CD14-positive monocyte (primary cell): ENCODE results near the gene CD79B. TPM values are rescaled to one million over a fixed set of nuclear protein-coding genes. Genes with fewer than 3 reads are reported as not detected.

Experiments
- DNase-seq, 3 donors: peaks; one replicate each; pipeline ENCODE4 v3.0.0-alpha.2; 2011 to 2022
- H2AFZ ChIP-seq: 2 replicates; pipeline ENCODE4 v1.6.0; 2012; ENCODE audit warnings: mild to moderate bottlenecking, low read depth, low read length, inconsistent platforms; ENCODE audit not compliant: insufficient read depth, poor library complexity, severe bottlenecking
- H3K27ac ChIP-seq, 2 donors: 1 replicate in 1 of 2; 2 replicates in 1 of 2; pipeline ENCODE4 v1.5.1; 2012 to 2013; ENCODE audit warnings: low read length in 2 of 2, control low read depth in 1 of 2, inconsistent platforms in 1 of 2, low read depth in 1 of 2, mild to moderate bottlenecking in 1 of 2
- H3K27me3 ChIP-seq, 2 donors: one replicate each; pipeline versions ENCODE4 v1.6.0 to v1.6.1; 2011 to 2013; ENCODE audit warnings: low read length in 2 of 2; ENCODE audit not compliant: control insufficient read depth in 2 of 2, insufficient read depth in 2 of 2
- H3K36me3 ChIP-seq, 2 donors: replicated peaks in 1 of 2; 1 replicate in 1 of 2; 2 replicates in 1 of 2; pipeline versions ENCODE4 v1.5.1 to v1.6.1; 2012 to 2013; ENCODE audit warnings: low read length in 2 of 2, control low read depth in 1 of 2, inconsistent platforms in 1 of 2, mild to moderate bottlenecking in 1 of 2; ENCODE audit not compliant: insufficient read depth in 2 of 2, control insufficient read depth in 1 of 2
- H3K4me1 ChIP-seq, 2 donors: 1 replicate in 1 of 2; 2 replicates in 1 of 2; pipeline versions ENCODE4 v1.5.1 to v1.6.1; 2012 to 2013; ENCODE audit warnings: low read length in 2 of 2, control low read depth in 1 of 2, inconsistent platforms in 1 of 2, mild to moderate bottlenecking in 1 of 2, moderate library complexity in 1 of 2; ENCODE audit not compliant: insufficient read depth in 2 of 2, control insufficient read depth in 1 of 2
- H3K4me2 ChIP-seq: replicated peaks from 2 replicates; pipeline ENCODE3; 2012; ENCODE audit warnings: low read length, moderate library complexity, mild to moderate bottlenecking; ENCODE audit not compliant: poor library complexity, severe bottlenecking; ENCODE audit errors: extremely low read depth
- H3K4me3 ChIP-seq, 3 experiments: fragments of 200-600 bp in 1 of 3; sonication (generic) in 1 of 3; replicated peaks in 1 of 3; 1 replicate in 2 of 3; 2 replicates in 1 of 3; pipeline ENCODE4 v1.5.1; 2011 to 2013; ENCODE audit warnings: low read length in 3 of 3, mild to moderate bottlenecking in 3 of 3, control low read depth in 2 of 3, low read depth in 2 of 3, inconsistent platforms in 1 of 3, moderate library complexity in 1 of 3
- H3K79me2 ChIP-seq: 2 replicates; pipeline ENCODE4 v1.6.0; 2012; ENCODE audit warnings: mild to moderate bottlenecking, control low read depth, inconsistent platforms, low read length, moderate library complexity; ENCODE audit not compliant: insufficient read depth
- H3K9ac ChIP-seq: 2 replicates; pipeline ENCODE4 v1.6.0; 2017; ENCODE audit warnings: low read length, mild to moderate bottlenecking; ENCODE audit not compliant: insufficient read depth, poor library complexity, severe bottlenecking
- H3K9me3 ChIP-seq, 2 donors: replicated peaks in 1 of 2; 1 replicate in 1 of 2; 2 replicates in 1 of 2; pipeline versions ENCODE4 v1.5.1 to v1.6.1; 2012 to 2013; ENCODE audit warnings: low read length in 2 of 2, control low read depth in 1 of 2; ENCODE audit not compliant: control insufficient read depth in 1 of 2, insufficient read depth in 1 of 2
- H4K20me1 ChIP-seq: 2 replicates; pipeline ENCODE4 v1.6.0; 2012; ENCODE audit warnings: mild to moderate bottlenecking, low read length, control low read depth, moderate library complexity; ENCODE audit not compliant: insufficient read depth
- H3K27ac Mint-ChIP-seq, 7 donors: one replicate each; pipeline ENCODE4 v1.8.0; 2020; ENCODE audit warnings: mild to moderate bottlenecking in 7 of 7, mixed read lengths in 7 of 7, moderate library complexity in 6 of 7, inconsistent platforms in 2 of 7
- H3K27me3 Mint-ChIP-seq, 3 donors: one replicate each; pipeline ENCODE4 v1.8.0; 2021 to 2022; ENCODE audit warnings: low read depth in 3 of 3, mild to moderate bottlenecking in 3 of 3, mixed read lengths in 3 of 3, moderate library complexity in 3 of 3, inconsistent platforms in 1 of 3
- H3K36me3 Mint-ChIP-seq, 2 donors: one replicate each; pipeline ENCODE4 v1.8.0; 2020; ENCODE audit warnings: mixed read lengths in 2 of 2, inconsistent platforms in 1 of 2, mild to moderate bottlenecking in 1 of 2
- H3K4me1 Mint-ChIP-seq: one replicate; pipeline ENCODE4 v1.8.0; 2020; ENCODE audit warnings: mild to moderate bottlenecking, mixed read lengths
- H3K4me3 Mint-ChIP-seq, 2 donors: one replicate each; pipeline ENCODE4 v1.8.0; 2020; ENCODE audit warnings: mild to moderate bottlenecking in 2 of 2, mixed read lengths in 2 of 2, moderate library complexity in 1 of 2
- H3K9me3 Mint-ChIP-seq, 7 donors: one replicate each; pipeline ENCODE4 v1.8.0; 2020 to 2022; ENCODE audit warnings: mixed read lengths in 7 of 7, mild to moderate bottlenecking in 6 of 7, moderate library complexity in 6 of 7, inconsistent platforms in 2 of 7
- WGBS: methylation state at CpG from one replicate; pipeline ENCODE4 v1.1.5; 2013; ENCODE audit warnings: missing lambda C conversion rate; ENCODE audit not compliant: insufficient coverage; 5-methylcytosine and 5-hydroxymethylcytosine counted together
- intact Hi-C, 2 donors: fragments of 100-400 bp; cut with micrococcal nuclease; formaldehyde crosslinking; loops; one replicate each; pipeline versions ENCODE4 v1.15.0 to v1.15.1; 2023
- polyA plus RNA-seq, 3 donors: library from polyadenylated mRNA; depleted of rRNA in 1 of 3; unstranded in 2 of 3; stranded (reverse) in 1 of 3; fragments of 300-500 nt in 2 of 3; fragments of >200 nt in 1 of 3; fragmentation: Illumina TruSeq in 2 of 3; gene quantifications; 1 replicate in 2 of 3; 2 replicates in 1 of 3; pipeline ENCODE4 v1.2.3, GENCODE V29; 2012 to 2021
- TF ChIP-seq, protein P1 (sequence below): fragments of 200-600 bp; IDR thresholded peaks from one replicate; pipeline ENCODE4 v1.8.0; 2022; ENCODE audit warnings: antibody characterized with exemption, mild to moderate bottlenecking

The CD79B gene
- polyA plus RNA-seq, 3 donors: 19.6 to 21.8 (median 20.9) TPM

GRCh38 chr17:63956296-63956920 is 24.3 kb upstream of the CD79B start:
- no peak overlapping the region for H2AFZ ChIP-seq
- intact Hi-C loops: no loop called here
- Mint-ChIP-seq H3K27me3 (peaks cover 6 to 7% (median 7%) of the 10 kb centered on the region in 3 donors), H3K9me3 (peaks cover 0 to 3% (median 0%) of the 10 kb centered on the region in 7 donors), H3K4me1 (peaks cover 12% of the 10 kb centered on the region), H3K36me3 (no peaks in the 10 kb centered on the region), H3K4me3 (no peak overlapping the region), H3K27ac (no peak overlapping the region)
- no peak overlapping the region for H3K27ac ChIP-seq
- no peak overlapping the region for H3K4me3 ChIP-seq
- no peaks in the 10 kb centered on the region for H3K9me3 ChIP-seq
- H3K9ac ChIP-seq: no peak overlapping the region
- H3K4me2 ChIP-seq: no peak overlapping the region
- TF ChIP-seq, protein P1, sequence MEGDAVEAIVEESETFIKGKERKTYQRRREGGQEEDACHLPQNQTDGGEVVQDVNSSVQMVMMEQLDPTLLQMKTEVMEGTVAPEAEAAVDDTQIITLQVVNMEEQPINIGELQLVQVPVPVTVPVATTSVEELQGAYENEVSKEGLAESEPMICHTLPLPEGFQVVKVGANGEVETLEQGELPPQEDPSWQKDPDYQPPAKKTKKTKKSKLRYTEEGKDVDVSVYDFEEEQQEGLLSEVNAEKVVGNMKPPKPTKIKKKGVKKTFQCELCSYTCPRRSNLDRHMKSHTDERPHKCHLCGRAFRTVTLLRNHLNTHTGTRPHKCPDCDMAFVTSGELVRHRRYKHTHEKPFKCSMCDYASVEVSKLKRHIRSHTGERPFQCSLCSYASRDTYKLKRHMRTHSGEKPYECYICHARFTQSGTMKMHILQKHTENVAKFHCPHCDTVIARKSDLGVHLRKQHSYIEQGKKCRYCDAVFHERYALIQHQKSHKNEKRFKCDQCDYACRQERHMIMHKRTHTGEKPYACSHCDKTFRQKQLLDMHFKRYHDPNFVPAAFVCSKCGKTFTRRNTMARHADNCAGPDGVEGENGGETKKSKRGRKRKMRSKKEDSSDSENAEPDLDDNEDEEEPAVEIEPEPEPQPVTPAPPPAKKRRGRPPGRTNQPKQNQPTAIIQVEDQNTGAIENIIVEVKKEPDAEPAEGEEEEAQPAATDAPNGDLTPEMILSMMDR: no peak
- no peaks in the 10 kb centered on the region for H4K20me1 ChIP-seq
- no peaks in the 10 kb centered on the region for H3K36me3 ChIP-seq
- H3K79me2 ChIP-seq: no peaks in the 10 kb centered on the region
- peaks cover 9% of the 10 kb centered on the region in 2 donors for H3K4me1 ChIP-seq
- no peaks in the 10 kb centered on the region for H3K27me3 ChIP-seq
- WGBS: 100% methylated on average over 1 of the region's 5 CpGs
- no peak for DNase-seq

- no peaks in the 10 kb centered on the region for H4K20me1 ChIP-seq
- TF ChIP-seq, protein P1: no peak
- H3K4me1 ChIP-seq: peaks cover 3% of the 10 kb centered on the region in 2 donors
- peaks cover 0 to 3% (median 0%) of the 10 kb centered on the region in 7 donors for H3K9me3 Mint-ChIP-seq
- no peaks in the 10 kb centered on the region for H3K36me3 ChIP-seq
- no peaks in the 10 kb centered on the region for H3K79me2 ChIP-seq
- DNase-seq: no peak
- intact Hi-C loops: no loop called here
- no peak overlapping the region for H3K4me3 Mint-ChIP-seq
- H3K4me3 ChIP-seq: no peak overlapping the region
- no peaks in the 10 kb centered on the region for H3K27me3 ChIP-seq
- H3K4me2 ChIP-seq: no peak overlapping the region
- H3K27ac ChIP-seq: no peak overlapping the region
- no peaks in the 10 kb centered on the region for H3K9me3 ChIP-seq
- H3K27me3 Mint-ChIP-seq: peaks cover 6 to 10% (median 7%) of the 10 kb centered on the region in 3 donors
- no peaks in the 10 kb centered on the region for H3K36me3 Mint-ChIP-seq
- H3K27ac Mint-ChIP-seq: no peak overlapping the region
- WGBS: 79% methylated on average over 2 of the region's 4 CpGs
- peaks cover 7% of the 10 kb centered on the region for H3K4me1 Mint-ChIP-seq
- no peak overlapping the region for H2AFZ ChIP-seq
- H3K9ac ChIP-seq: no peak overlapping the region
These were observed 23.7 kb upstream of the CD79B start for GRCh38 chr17:63955791-63956190.
